Measurements from ENCODE around the gene EXOC6B. TPM values are rescaled to one million over a fixed set of nuclear protein-coding genes. Genes with fewer than 3 reads are reported as not detected.
"Not testable (repeated sequence)": the region's sequence is repeated elsewhere in the genome, so short reads cannot be mapped to it uniquely, and the experiment has no call there.

Gene EXOC6B
- total RNA-seq, 2 donors from 2014 or later: 10.8 to 12.8 TPM

- ATAC-seq: no peak
- H3K27ac Mint-ChIP-seq: no peak overlapping the region
- H3K4me1 Mint-ChIP-seq (ENCODE audit: low read depth in 2 of 2): peaks cover 0 to 3% of the 10 kb centered on the region in 2 donors
- no peaks in the 10 kb centered on the region for H3K27me3 Mint-ChIP-seq
- no peak for DNase-seq (ENCODE audit: low spot score)
- no peak overlapping the region for H3K4me3 Mint-ChIP-seq
- no peaks in the 10 kb centered on the region for H3K36me3 Mint-ChIP-seq
- no peaks in the 10 kb centered on the region for H3K9me3 Mint-ChIP-seq
These were observed 264.1 kb downstream of the EXOC6B start for GRCh38 chr2:72561621-72562318.

- Mint-ChIP-seq H3K27ac (no peak overlapping the region), H3K36me3 (no peaks in the 10 kb centered on the region), H3K4me3 (no peak overlapping the region), H3K9me3 (no peaks in the 10 kb centered on the region), H3K27me3 (no peaks in the 10 kb centered on the region), H3K4me1 (ENCODE audit: low read depth in 2 of 2) (peaks cover 0 to 5% of the 10 kb centered on the region in 2 donors)
- ATAC-seq (no peak), DNase-seq (ENCODE audit: low spot score) (no peak)
These were observed 269.9 kb downstream of the EXOC6B start for GRCh38 chr2:72555943-72556342.

- not testable (repeated sequence) for H3K9me3 Mint-ChIP-seq; H3K36me3 Mint-ChIP-seq; DNase-seq (ENCODE audit: low spot score); H3K27ac Mint-ChIP-seq; H3K4me1 Mint-ChIP-seq (ENCODE audit: low read depth in 2 of 2); H3K4me3 Mint-ChIP-seq; ATAC-seq; H3K27me3 Mint-ChIP-seq
These were observed 270.5 kb downstream of the EXOC6B start for GRCh38 chr2:72555363-72555762.

- H3K9me3 Mint-ChIP-seq; ATAC-seq; DNase-seq (ENCODE audit: low spot score); H3K36me3 Mint-ChIP-seq; H3K27ac Mint-ChIP-seq; H3K27me3 Mint-ChIP-seq; H3K4me3 Mint-ChIP-seq; H3K4me1 Mint-ChIP-seq (ENCODE audit: low read depth in 2 of 2): not testable (repeated sequence)
These were observed 270.9 kb downstream of the EXOC6B start for GRCh38 chr2:72554910-72555309.

GRCh38 chr2:72554381-72554780 is 271.5 kb downstream of the EXOC6B start:
- no peak overlapping the region for H3K27ac Mint-ChIP-seq
- DNase-seq (ENCODE audit: low spot score) (no peak), ATAC-seq (no peak)
- H3K9me3 Mint-ChIP-seq: no peaks in the 10 kb centered on the region
- H3K36me3 Mint-ChIP-seq: no peaks in the 10 kb centered on the region
- no peaks in the 10 kb centered on the region for H3K27me3 Mint-ChIP-seq
- no peak overlapping the region for H3K4me3 Mint-ChIP-seq
- H3K4me1 Mint-ChIP-seq (ENCODE audit: low read depth in 2 of 2): peaks cover 0 to 2% of the 10 kb centered on the region in 2 donors

- ATAC-seq (no peak), DNase-seq (ENCODE audit: low spot score) (no peak)
- Mint-ChIP-seq H3K9me3 (no peaks in the 10 kb centered on the region), H3K27ac (no peak overlapping the region), H3K27me3 (no peaks in the 10 kb centered on the region), H3K4me1 (ENCODE audit: low read depth in 2 of 2) (no peaks in the 10 kb centered on the region), H3K4me3 (no peak overlapping the region), H3K36me3 (no peaks in the 10 kb centered on the region)
These were observed 277.6 kb downstream of the EXOC6B start for GRCh38 chr2:72548081-72548764.

GRCh38 chr2:72545790-72546189 is 280.0 kb downstream of the EXOC6B start:
- no peak for DNase-seq (ENCODE audit: low spot score)
- peaks cover 0 to 7% of the 10 kb centered on the region in 2 donors for H3K4me1 Mint-ChIP-seq (ENCODE audit: low read depth in 2 of 2)
- H3K27ac Mint-ChIP-seq: no peak overlapping the region
- no peak for ATAC-seq
- H3K4me3 Mint-ChIP-seq: no peak overlapping the region
- H3K9me3 Mint-ChIP-seq: peaks cover 4% of the 10 kb centered on the region
- H3K27me3 Mint-ChIP-seq: no peaks in the 10 kb centered on the region
- H3K36me3 Mint-ChIP-seq: no peaks in the 10 kb centered on the region

- DNase-seq (ENCODE audit: low spot score): no peak
- Mint-ChIP-seq H3K9me3 (peaks cover 4% of the 10 kb centered on the region), H3K27ac (no peak overlapping the region), H3K4me3 (no peak overlapping the region), H3K4me1 (ENCODE audit: low read depth in 2 of 2) (peaks cover 0 to 7% of the 10 kb centered on the region in 2 donors), H3K27me3 (no peaks in the 10 kb centered on the region), H3K36me3 (no peaks in the 10 kb centered on the region)
- ATAC-seq: no peak
These were observed 281.3 kb downstream of the EXOC6B start for GRCh38 chr2:72544554-72544953.

- Mint-ChIP-seq H3K9me3 (peaks cover 4% of the 10 kb centered on the region), H3K27me3 (no peaks in the 10 kb centered on the region), H3K36me3 (no peaks in the 10 kb centered on the region), H3K27ac (no peak overlapping the region), H3K4me1 (ENCODE audit: low read depth in 2 of 2) (peaks cover 0 to 7% of the 10 kb centered on the region in 2 donors), H3K4me3 (no peak overlapping the region)
- ATAC-seq (no peak), DNase-seq (ENCODE audit: low spot score) (no peak)
These were observed 282.2 kb downstream of the EXOC6B start for GRCh38 chr2:72543497-72544216.

GRCh38 chr2:72539071-72539552 is 286.7 kb downstream of the EXOC6B start:
- H3K4me3 Mint-ChIP-seq: no peak overlapping the region
- H3K9me3 Mint-ChIP-seq: peaks cover 4% of the 10 kb centered on the region
- no peaks in the 10 kb centered on the region for H3K36me3 Mint-ChIP-seq
- DNase-seq (ENCODE audit: low spot score) (no peak), ATAC-seq (no peak)
- no peak overlapping the region for H3K27ac Mint-ChIP-seq
- H3K4me1 Mint-ChIP-seq (ENCODE audit: low read depth in 2 of 2): peaks cover 2 to 7% of the 10 kb centered on the region in 2 donors
- H3K27me3 Mint-ChIP-seq: no peaks in the 10 kb centered on the region

GRCh38 chr2:72538486-72538885 is 287.3 kb downstream of the EXOC6B start:
- no peak for ATAC-seq
- Mint-ChIP-seq H3K27ac (no peak overlapping the region), H3K36me3 (no peaks in the 10 kb centered on the region), H3K27me3 (no peaks in the 10 kb centered on the region), H3K4me1 (ENCODE audit: low read depth in 2 of 2) (peaks cover 2 to 7% of the 10 kb centered on the region in 2 donors), H3K9me3 (peaks cover 4% of the 10 kb centered on the region), H3K4me3 (no peak overlapping the region)
- no peak for DNase-seq (ENCODE audit: low spot score)

- H3K27me3 Mint-ChIP-seq; H3K36me3 Mint-ChIP-seq; ATAC-seq; H3K27ac Mint-ChIP-seq; DNase-seq (ENCODE audit: low spot score); H3K4me3 Mint-ChIP-seq; H3K4me1 Mint-ChIP-seq (ENCODE audit: low read depth in 2 of 2); H3K9me3 Mint-ChIP-seq: not testable (repeated sequence)
These were observed 290.2 kb downstream of the EXOC6B start for GRCh38 chr2:72535586-72535985.

- Mint-ChIP-seq H3K27me3 (no peaks in the 10 kb centered on the region), H3K36me3 (no peaks in the 10 kb centered on the region), H3K4me1 (ENCODE audit: low read depth in 2 of 2) (peaks cover 0 to 2% of the 10 kb centered on the region in 2 donors), H3K9me3 (no peaks in the 10 kb centered on the region), H3K27ac (no peak overlapping the region), H3K4me3 (no peak overlapping the region)
- ATAC-seq (no peak), DNase-seq (ENCODE audit: low spot score) (no peak)
These were observed 292.1 kb downstream of the EXOC6B start for GRCh38 chr2:72533765-72534164.

- DNase-seq (ENCODE audit: low spot score) (no peak), ATAC-seq (no peak)
- H3K36me3 Mint-ChIP-seq: no peaks in the 10 kb centered on the region
- no peaks in the 10 kb centered on the region for H3K9me3 Mint-ChIP-seq
- no peak overlapping the region for H3K4me3 Mint-ChIP-seq
- no peak overlapping the region for H3K27ac Mint-ChIP-seq
- H3K27me3 Mint-ChIP-seq: no peaks in the 10 kb centered on the region
- H3K4me1 Mint-ChIP-seq (ENCODE audit: low read depth in 2 of 2): no peaks in the 10 kb centered on the region
These were observed 298.4 kb downstream of the EXOC6B start for GRCh38 chr2:72527424-72527823.
